NCI-H1436 treated with DMSO at 0.1 percent for 48 hours (cell line): ENCODE data around the gene OBI1.

ENCODE experiments used
- DNase-seq: peaks from one replicate; lab custom pipeline; 2025; lab: John Stamatoyannopoulos, UW

OBI1 gene, protein sequence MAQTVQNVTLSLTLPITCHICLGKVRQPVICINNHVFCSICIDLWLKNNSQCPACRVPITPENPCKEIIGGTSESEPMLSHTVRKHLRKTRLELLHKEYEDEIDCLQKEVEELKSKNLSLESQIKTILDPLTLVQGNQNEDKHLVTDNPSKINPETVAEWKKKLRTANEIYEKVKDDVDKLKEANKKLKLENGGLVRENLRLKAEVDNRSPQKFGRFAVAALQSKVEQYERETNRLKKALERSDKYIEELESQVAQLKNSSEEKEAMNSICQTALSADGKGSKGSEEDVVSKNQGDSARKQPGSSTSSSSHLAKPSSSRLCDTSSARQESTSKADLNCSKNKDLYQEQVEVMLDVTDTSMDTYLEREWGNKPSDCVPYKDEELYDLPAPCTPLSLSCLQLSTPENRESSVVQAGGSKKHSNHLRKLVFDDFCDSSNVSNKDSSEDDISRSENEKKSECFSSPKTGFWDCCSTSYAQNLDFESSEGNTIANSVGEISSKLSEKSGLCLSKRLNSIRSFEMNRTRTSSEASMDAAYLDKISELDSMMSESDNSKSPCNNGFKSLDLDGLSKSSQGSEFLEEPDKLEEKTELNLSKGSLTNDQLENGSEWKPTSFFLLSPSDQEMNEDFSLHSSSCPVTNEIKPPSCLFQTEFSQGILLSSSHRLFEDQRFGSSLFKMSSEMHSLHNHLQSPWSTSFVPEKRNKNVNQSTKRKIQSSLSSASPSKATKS

DNA sequence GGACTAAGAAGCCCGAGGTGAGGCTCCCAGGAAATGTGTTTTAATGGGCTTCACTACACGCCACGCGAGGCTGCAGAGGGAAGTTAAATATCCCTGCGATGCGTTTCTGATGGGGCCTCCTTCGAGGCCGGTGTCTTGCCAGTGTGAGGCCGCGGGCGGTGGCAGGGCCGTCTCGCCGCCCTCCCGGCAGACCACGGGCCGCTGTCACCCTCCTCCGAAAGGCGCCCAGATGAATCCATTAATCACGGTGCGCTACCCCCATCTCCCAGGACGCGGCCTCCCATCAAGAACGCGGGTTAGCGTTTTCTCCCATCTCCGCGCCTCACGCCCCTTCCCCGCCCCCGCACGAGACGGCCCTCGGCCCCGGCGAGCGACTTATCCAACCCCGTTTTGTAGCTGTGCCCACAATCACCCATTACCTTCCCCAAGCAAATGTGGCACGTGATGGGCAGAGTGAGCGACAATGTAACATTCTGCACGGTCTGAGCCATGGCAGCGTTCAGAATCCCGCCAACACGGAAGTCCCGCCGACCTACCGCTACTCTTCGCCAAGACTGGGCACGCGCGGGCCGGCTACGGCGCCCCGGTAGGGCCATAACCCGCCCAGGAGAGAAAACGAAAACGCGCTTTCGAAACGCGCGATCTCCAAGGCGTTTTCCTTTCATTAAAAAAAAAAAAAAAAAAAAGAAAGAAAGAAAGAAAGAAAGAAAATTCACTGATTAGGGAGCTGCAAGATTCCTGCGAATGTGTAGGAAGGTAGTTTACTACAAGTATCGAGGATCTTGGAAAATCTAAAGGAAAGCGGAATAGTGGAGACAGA lies at the start of gene OBI1:
Gene OBI1 (minus strand): TSS at position 526 of the 820 bp plus-strand sequence. CDS start 35 bp downstream, at position 491.
- peak; percentile 40 for DNase-seq

DNA sequence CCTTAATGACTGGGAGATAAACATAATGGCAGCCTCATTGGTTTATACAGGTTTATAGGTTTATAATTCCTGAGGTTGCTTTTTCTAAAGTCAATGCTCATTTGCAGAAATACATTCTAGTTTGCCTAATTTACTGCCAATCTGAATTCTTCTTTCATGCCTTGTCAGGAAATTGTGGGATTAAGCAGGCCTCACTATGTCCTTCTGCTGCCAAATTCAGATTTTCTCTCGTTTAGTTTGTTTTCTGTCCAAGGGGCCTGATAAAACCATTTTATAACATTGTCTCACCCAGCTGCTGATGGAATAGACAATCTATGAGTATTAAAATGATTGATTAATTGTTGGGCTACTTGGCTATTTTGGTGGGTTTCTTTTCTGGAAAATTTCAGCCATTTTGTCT lies 42.4 kb upstream of the OBI1 start:
- DNase-seq, result no peak

DNA sequence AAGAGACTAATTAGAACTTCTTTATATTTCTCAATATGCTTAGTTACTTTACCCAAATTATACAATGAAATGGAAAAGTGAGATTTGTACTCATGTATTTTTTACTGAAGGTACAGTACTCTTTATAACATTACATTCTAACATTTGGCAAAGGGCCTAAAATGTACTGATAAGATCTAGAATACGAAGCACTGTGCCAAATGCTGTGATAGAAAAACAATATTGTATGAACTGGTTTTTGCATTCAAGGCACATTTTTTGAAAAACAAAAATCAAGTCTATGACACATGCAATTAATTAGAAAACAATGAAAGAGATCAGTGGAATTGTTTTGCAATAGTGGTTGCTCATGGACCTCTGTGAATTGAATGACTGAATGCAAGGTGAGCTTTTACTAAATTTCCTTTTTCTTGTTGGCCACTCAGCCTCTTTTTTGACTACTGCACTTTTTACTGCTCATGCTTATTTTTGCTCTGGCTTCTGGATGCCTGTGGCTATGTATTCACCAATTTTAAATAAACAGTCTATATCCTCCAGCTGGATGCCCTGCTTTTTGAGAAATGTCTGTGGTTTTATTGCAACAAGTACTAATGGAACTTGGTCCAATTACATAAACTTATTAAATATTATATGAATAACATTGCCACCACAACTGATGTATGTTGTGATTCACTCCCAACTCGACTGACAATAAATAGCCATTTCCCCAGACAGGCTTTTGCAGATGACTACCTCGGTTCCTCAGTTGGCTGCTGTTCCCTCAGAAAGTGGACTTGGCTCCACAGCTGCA lies 41.4 kb upstream of the OBI1 start:
- no peak for DNase-seq

DNA sequence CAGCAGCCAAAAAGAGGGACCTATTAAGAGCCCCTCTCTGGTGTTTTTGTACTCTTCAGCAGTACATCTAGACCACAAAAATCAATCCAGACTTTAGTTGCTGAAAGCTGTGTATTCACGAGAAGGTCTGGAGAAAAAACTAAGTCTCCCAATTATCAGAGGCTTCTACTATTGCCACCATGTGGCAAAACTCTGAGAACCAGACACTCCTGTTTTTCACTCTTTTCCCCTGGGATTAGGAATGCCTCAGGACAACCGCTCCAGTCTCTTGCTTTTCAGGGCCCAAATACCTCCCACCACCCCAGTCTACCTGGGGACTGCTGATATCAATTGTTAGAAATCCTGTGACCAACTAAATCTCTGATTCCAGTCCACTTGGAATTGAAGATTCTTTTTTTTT lies 30.1 kb upstream of the OBI1 start:
- no peak for DNase-seq

DNA sequence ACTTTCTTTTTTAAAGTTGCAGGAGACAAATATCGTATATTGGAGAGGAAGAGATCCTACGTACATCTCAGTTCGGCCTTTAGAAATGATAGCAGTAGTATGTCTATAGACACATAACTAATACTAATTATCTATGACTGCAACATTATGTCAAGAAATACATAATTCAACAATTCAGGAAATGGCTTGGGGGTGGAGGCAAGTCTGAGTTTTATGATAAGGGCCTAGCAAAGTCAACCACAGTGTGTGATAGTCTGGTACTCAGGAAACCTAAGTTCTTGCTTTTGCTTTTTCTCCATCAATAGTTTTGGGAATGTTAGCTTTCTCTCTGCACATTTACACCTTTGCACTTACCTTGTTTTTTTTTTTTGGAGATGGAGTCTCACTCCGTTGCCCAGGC lies 27.5 kb upstream of the OBI1 start:
- DNase-seq, result no peak

DNA sequence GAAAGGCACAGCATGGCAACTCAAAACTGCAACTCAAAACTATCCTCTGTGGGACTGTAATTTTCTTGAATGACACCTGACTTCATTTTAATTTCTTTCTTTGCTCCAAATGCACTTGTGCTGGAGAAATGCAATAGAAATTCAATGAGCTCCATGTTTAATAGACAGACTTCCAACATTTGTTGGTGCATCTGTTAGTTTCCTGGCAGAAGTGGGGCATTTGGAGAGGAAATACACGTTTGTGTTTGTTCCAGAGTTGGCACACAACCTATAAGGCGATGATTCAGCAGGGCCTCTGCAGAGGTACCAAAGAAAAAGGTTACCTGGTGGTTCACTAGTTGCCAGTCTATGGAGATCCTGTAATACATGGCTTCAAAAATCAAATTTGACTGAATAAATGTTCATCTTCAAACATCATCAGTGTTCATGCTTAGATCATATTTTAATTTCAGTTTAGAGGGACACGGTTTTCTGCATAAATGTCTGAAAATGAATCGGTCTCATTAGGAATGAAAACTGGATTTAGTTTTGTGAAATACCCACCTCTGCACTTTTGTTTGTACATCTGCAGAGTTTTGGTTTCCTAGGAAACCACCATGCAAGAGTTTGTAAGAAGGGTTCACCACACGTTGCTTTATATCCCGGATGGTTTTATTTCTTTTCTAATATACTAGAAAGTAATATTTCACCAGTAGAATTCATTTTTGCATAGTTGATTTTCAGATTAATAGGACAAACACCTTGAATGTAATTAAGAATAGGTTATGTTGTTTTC lies 21.8 kb upstream of the OBI1 start:
- DNase-seq, result no peak

DNA sequence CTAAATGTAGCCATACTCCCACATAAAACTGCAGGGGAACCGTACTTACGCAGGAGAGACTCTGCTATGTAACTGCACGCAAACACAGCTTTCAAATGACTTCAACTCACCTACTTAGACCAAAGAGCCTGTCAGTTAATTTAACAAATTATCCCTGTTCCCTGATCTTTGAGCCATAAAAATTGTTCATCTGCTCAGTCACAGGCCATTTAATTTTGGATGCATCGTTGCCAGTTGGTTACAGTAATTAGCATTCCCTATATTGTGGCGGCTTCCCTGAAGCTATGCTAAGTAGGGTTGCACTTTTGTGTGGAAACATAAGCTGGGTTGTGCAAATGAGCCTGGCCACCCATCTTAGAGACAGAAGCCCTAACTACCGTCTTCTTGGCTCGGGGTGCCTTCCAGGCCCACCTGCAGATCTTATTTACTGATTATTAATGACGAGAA lies 21.2 kb upstream of the OBI1 start:
- no peak for DNase-seq

DNA sequence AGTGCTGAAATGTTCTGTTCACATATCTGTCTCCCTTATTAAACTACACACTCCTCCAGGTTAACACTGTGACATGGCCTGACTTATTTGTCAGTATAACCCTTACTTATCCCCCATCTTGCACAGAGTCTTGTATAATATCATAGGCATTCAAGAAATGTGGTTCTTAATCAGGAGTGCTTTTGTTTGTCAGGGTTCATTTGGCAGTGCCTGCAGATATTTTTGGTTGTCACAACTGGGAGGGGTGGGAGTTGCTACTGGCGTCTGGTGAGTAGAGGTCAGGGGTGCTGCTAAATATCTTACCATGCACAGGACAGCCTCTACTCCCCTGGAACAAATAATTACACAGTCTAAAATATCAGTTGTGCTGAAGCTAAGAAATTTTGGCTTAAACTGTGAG lies 20.4 kb upstream of the OBI1 start:
- DNase-seq, result no peak

DNA sequence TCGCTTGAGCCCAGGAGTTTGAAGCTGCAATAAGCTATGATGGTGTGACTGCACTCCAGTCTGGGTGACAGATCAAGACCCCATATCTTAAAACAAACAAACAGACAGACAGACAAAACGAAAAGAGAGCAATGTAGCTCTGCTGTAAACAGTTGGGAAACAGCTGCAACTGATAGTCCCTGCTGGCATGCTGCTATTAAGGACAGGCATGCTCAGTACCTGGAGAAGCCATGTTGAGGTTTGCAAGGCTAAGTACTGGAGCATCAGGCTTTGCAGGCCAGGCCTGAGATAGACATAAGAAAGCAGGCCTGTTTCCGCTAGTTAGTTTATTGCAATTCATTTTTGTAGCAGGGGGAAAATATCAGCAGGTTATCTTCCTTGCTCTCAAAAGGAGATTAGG lies 16.2 kb upstream of the OBI1 start:
- DNase-seq, result no peak

DNA sequence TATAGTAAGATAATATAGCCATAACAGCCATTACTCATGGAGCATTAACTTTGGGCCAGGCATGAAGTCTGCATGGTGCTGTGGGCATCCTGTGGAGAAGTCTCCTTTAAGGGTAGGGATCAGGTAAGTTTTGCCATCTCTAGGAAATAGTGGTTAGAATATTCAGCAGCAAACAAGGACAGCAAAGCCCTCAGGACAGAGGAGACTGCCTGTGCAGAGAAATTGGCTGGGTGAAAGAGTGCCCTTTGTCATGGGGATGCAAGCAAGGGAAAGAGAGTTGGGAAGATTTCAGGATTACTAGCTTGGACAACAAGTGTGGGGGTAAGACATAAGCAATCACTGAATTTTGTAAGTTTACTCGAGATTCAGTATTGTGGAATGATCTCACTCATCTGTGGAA lies 15.7 kb upstream of the OBI1 start:
- no peak for DNase-seq

DNA sequence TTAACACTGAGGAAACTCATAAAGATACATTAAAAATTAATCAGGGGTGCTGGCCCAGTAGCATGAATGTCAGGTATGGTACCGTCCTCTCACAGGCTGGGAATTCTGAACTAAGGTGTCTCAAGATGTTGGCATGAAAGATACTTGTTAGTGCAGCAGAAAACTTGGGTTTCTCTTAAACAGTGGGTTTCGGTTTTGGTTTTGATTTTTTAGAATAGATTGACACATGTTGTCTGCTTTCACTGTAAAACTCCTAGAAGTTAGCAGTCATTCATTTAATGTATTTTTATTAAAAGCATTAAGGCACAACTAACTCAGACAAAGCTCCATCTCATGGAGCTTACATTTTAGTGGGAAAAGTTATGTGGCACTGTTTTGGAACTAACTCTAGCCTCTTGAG lies 3.5 kb upstream of the OBI1 start:
- no peak for DNase-seq

DNA sequence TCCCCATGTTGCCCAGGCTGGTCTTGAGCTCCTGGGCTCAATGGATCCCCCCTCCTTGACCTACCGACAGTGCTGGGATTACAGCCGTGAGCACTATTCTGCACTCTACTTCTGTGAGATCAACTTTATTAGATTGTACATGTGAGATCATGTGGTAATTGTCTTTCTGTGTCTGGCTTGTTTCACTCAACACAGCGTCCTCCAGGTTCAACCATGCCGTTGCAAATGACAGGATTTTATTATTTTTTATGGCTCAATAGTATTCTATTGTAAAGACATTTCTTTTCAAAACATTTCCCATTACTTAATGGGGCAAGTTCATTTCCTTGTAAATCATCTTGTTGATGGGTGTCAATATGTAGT lies 1.5 kb upstream of the OBI1 start:
- DNase-seq, result no peak

DNA sequence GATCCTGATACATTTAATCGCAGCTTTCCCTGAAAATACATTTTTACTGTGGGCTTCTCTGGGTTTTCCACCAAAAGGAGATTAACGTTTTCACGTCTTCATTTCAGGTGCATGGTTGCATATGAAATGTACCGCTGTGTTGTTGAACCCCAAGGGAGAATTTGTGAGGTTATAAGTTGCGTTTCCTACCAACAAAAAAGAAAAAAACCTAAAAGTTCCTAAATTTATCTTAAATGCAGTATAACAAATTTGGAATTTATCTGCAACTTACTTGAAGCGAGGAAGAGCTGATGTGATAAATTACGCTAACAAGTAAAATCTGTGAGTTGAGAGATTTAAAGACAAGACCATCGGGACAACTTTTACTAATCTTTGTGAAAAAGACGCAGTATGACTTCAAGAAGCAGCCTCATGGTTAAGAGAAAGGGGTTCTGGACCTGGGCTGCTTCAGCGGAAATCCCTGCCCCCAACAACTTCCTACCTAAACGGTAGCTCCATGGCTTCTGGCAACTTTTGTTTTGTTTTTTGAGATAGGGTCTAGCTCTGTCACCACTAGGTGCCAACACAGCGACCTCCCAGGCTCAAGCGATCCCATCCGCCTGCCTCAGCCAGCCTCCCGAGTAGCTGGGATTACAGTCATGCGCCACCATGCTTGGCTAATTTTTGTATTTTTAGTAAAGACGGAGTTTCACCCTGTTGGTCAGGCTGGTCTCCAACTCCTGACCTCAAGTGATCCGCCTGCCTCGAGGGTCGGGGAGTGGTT lies 958 bp upstream of the OBI1 start:
- no peak for DNase-seq

DNA sequence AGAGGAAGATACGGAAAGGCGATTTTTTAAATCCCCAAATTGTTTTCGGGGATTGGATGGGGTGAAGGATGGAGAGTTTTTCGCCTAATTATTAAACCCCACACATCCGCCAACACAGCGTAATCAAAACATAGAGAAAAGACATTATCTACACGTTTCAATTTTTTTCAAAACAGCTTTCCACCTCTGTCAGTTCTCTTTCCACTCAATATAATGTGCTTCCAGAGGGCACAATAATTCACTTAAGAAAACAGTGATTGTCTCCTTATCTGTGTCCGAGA lies 435 bp upstream of the OBI1 start:
- no peak for DNase-seq

DNA sequence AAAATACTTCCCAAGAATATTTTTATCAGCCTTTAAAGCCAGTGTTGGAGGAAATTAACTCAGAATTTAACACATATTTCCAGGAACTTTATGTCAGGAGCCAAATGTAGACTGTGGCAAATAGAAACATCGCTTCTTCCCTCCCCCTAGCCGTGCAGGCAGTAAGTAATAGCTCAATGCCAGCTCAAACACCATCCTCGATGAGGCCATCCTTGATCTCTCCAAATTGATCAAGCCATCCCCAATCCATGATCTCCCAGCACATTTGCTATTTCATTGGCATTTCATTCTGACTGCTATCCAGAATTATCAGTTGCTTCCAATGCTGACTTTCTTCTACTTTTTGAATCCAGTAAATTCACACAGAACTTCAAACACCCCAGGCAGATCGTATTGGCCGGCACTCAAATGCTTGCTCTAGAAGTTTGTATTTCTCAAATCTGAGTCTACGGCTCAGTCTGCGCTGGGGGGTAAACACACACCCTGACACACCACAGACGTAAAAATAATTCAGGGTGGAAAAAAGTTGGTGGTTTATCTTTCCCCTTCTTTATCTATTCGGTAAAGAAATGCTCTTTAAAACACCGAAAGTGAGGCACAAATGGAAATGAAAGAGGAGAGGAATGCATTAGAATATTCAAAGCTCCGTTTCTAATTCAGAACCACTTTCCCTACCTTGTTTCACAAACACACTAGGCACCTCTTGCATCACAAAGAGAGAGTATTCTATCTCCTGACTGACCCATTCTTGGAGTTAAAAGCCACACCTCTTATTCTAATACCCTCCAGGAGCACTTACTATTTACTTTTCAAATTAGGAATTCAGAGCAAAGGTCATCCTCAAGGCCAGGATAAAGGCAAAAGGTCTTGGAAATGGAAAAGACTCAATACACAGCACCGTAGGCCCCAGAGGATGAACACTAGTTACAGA lies 991 bp downstream of the OBI1 start:
- DNase-seq, result no peak

DNA sequence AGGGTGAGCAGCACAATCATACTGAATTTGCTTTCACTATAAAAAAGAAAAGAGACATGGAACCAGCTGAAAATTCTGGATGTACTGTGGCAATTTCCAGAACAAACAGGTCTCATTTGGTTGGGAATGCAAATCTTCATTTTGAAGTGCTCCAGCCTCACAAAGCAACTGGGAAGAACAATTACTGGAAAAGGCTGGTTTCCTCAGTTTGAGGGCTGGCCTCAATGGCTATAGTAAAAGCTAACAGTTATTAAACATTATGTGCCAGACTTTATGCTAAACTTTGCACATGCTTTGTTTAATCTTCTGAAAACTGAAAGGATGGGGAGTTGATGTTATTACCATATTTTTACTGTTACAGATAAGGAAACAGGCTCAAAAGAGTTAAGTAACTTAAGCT lies 3.0 kb downstream of the OBI1 start:
- DNase-seq, result no peak

DNA sequence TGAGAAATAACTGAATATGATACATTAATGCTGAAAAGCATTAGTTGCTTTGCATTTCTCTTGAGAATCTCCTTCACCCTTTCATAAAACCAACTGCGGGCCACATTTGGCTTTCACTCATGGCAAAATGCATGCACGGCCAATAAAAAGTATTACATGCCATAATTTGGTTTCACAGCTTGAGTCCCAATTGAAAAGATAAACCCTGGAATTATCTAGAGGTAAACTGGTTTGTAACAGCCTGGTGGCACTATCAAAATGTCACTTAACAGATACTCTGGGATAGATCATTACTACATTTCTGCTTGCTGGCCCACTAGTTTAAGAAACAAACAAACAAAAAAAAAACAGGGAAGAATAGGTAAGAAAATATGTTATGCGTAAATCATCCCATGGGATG lies 3.9 kb downstream of the OBI1 start:
- DNase-seq, result no peak

DNA sequence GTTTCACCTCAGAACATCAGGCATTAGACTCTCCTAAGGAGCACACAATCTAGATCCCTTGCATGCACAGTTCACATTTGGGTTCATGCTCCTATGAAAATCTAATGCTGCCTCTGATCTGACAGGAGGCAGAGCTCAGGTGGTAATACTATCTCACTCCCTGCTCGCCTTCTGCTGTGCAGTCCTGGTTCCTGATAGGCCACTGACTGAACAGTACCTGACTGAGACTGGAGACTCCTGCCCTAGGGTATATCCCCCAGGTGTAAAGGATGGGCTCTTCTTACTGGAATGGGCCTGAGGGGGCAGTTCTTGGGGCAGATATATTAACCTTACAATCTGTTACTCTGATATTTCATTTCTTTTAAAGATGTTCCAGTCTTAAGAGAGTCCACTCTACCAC lies 6.3 kb downstream of the OBI1 start:
- no peak for DNase-seq

DNA sequence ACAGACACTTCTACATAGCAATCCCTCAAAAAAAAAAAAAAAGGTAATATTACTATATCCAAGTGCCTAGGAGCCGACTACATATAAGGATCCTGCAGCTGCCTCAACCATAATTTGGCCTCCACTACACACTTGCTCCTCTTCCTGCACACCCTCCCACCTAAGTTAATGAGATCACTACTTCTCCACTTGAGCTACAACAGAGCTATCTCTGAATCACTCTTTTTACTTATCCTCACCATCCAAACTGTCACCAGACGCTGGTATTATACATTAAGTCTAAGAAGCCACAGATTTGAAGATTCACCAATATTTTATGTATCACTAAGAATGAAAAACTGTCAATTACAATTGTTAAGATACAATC lies 8.3 kb downstream of the OBI1 start:
- DNase-seq, result no peak
